ENCODE measurements around the gene VPREB3. TPM values are rescaled to one million over a fixed set of nuclear protein-coding genes. Genes with fewer than 3 reads are reported as not detected.

Gene VPREB3
- total and polyA plus RNA-seq, 9 donors, result 2.8 TPM; not detected in 8

DNA sequence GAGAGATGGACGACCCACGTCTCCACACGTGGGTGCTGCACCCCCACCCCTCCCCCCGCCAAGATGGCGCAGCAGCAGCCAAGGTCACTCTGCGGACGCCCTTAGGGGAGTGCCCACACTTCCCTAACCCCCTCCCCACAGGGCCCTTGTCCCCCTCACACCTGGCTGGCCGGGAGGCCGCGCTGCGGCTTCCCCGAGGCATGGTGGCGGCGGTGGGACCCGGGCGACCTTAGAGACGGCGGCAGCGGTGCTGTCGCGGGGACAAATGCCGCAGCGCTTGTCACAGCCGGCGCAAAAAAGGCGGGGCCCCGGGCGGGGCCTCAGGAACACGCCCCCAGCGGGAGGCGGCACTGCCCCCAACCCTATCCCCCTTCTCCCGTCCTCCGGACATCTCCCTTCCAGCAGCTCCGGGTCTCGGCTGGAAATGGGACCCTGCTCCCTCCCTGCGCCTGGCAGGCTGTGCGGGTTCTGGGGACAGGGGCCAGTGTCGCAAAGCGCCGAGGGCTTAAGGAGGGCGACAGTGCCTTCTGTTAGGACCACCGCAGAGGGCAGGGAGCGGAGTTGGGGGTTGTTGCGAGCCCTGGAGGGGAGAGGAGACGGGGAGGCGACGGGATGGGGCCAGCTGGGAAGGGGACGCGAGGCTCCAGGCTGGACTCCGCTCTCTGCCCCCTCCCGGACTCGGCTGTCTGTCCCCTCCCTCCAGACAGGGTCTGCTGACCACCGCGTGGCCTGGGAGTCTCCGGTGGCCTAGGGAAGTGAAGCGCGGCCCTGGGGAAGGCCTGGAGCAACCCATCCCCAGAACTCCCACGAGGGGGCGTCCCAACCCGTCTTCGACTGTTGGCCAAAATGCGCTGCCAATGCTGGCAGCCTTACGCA, 13.7 kb upstream of the VPREB3 start, which contains the start of gene CHCHD10:
Gene CHCHD10 (minus strand): TSS at position 300 of the 876 bp plus-strand sequence. CDS start 98 bp downstream, at position 202.
- intact Hi-C loops (cut with DNase I), result loop anchor here (2.0 to 5.0 kb wide), 2 partner anchors 47 to 79 kb away; no protein-coding TSS in a partner anchor
- no peak for TF ChIP-seq POLR2A (IDR thresholded peaks at IDR 0.05)
- TF ChIP-seq, protein P1, sequence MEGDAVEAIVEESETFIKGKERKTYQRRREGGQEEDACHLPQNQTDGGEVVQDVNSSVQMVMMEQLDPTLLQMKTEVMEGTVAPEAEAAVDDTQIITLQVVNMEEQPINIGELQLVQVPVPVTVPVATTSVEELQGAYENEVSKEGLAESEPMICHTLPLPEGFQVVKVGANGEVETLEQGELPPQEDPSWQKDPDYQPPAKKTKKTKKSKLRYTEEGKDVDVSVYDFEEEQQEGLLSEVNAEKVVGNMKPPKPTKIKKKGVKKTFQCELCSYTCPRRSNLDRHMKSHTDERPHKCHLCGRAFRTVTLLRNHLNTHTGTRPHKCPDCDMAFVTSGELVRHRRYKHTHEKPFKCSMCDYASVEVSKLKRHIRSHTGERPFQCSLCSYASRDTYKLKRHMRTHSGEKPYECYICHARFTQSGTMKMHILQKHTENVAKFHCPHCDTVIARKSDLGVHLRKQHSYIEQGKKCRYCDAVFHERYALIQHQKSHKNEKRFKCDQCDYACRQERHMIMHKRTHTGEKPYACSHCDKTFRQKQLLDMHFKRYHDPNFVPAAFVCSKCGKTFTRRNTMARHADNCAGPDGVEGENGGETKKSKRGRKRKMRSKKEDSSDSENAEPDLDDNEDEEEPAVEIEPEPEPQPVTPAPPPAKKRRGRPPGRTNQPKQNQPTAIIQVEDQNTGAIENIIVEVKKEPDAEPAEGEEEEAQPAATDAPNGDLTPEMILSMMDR (IDR thresholded peaks at IDR 0.05), result peak; percentile 46 to 84 (median 82)
- H3K27ac ChIP-seq, result no peak within 1 kb of the TSS
- peak; percentile 80 to 90 (median 84) for DNase-seq
- 2 to 3% (median 3%) methylated on average over 33 to 63 of the region's 63 CpGs for WGBS, 3 donors
- H3K9me3 ChIP-seq, result no peaks in the 10 kb centered on the region
- peak within 1 kb of the TSS; percentile 52 for H3K4me3 ChIP-seq
- H3K4me1 ChIP-seq (ENCODE audit: insufficient read depth), result peaks cover 10% of the 10 kb centered on the region
- H3K27me3 ChIP-seq, result no peaks in the 10 kb centered on the region
- no peaks in the 10 kb centered on the region for H3K36me3 ChIP-seq

DNA sequence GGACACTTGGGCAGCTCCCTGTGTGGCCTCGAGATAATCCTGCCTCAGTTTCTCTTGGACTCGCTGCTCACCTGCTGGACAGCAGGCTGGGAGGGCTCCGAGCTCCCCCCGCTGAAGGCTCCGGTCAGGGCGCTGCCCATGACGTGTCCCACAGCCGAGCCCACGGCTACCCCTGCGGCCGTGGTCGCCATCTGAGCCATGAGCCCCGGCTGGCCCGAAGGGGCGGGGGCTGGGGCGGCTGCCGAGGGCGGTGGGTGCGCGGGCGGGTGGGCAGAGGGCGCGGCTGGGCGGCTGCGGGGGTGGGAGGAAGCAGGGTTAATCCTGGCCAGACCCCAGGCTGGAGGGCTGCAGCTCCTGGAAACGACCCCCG, 13.1 kb upstream of the VPREB3 start:
- Histone ChIP-seq H3K4me1 (ENCODE audit: insufficient read depth) (peaks cover 9% of the 10 kb centered on the region), H3K36me3 (no peaks in the 10 kb centered on the region), H3K4me3 (peak overlapping the region; percentile 52), H3K9me3 (no peaks in the 10 kb centered on the region), H3K27me3 (no peaks in the 10 kb centered on the region), H3K27ac (no peak overlapping the region)
- TF ChIP-seq POLR2A (IDR thresholded peaks at IDR 0.05), result no peak
- TF ChIP-seq, protein P1 (IDR thresholded peaks at IDR 0.05), result no peak
- TF ChIP-seq EP300 (IDR thresholded peaks at IDR 0.05), result no peak
- WGBS, 3 donors, result 7 to 12% (median 11%) methylated on average over 20 to 27 of the region's 27 CpGs
- intact Hi-C loops (cut with DNase I), result loop anchor here (2.0 to 5.0 kb wide), 2 partner anchors 46 to 80 kb away; no protein-coding TSS in a partner anchor
- DNase-seq, result no peak

DNA sequence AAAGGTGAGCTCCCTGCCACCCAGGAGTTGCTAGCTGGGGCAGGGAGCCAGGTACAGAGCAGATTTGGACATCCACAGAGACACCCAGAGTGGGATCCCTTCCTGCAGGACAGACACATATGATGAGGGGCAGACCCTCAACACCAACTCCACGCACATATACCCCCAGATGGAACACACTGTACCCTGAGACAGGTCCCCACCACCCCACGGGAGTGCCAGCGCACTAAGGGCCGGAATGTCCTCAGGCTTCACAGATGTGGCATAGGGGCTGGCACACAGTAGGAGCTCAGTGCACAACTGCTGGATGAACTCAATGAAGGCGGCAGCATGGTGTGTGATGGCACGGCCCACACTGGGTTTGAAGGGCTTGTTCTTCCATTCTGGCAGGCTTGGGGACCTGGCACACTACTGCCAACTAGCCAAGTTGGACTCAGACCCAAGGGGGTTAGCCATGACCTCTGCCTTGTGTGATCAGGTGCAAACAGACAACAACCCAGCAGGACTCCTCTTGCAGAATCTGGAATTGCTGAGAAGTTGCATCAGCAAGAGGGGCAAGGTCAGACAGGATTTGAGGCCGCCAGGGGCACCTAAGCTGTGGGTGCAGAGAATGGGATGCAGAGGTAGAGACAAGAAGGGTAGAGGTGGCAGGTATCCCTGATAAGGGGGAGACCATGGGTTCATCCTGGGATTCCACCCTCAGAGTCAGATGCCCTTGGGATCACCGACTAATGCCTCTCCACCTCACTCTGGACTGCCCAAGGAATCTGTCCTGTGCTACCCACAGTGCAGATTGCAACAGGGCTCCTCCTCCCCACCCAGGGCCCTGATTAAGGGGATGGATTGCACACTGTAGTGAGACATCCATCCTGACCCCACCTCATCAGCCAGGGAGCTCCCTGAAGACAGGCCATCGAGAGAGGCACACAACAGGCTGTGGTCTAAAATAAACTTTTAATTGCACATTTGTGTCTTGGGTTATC, 11.0 kb upstream of the VPREB3 start:
- H3K36me3 ChIP-seq, result no peaks in the 10 kb centered on the region
- intact Hi-C loops (cut with DNase I), result loop anchor here (5.0 kb wide), 2 partner anchors 53 to 82 kb away; no protein-coding TSS in a partner anchor
- DNase-seq, result no peak
- H3K27me3 ChIP-seq, result no peaks in the 10 kb centered on the region
- 89 to 97% (median 91%) methylated on average over 9 of the region's 9 CpGs for WGBS, 3 donors
- H3K4me3 ChIP-seq, result no peak overlapping the region
- no peaks in the 10 kb centered on the region for H3K9me3 ChIP-seq
- H3K4me1 ChIP-seq (ENCODE audit: insufficient read depth), result peaks cover 8% of the 10 kb centered on the region
- TF ChIP-seq POLR2A (IDR thresholded peaks at IDR 0.05), result no peak
- TF ChIP-seq, protein P1 (IDR thresholded peaks at IDR 0.05), result no peak
- TF ChIP-seq EP300 (IDR thresholded peaks at IDR 0.05), result no peak
- H3K27ac ChIP-seq, result no peak overlapping the region

DNA sequence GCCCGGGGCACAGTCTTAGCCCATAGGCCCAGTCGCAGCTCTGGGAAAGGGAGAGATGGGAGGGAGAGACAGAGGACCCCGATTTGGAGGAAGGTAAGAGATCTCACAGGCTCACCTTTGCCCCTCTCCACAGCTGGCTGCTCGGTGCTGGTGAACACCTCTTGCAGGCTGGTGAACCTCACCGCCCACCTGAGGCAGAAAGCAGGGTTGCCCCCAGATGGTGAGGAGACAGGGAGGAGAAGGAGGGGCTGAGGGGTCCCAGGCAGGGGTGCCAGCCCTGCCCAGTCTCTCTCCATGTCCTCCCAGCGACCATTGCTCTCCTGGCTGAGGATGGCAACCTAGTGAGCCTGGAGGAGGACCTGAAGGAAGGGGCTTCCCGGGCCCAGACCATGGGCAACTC, 9.7 kb upstream of the VPREB3 start:
- Histone ChIP-seq H3K4me3 (no peak overlapping the region), H3K9me3 (no peaks in the 10 kb centered on the region), H3K4me1 (ENCODE audit: insufficient read depth) (peaks cover 8% of the 10 kb centered on the region), H3K36me3 (no peaks in the 10 kb centered on the region), H3K27me3 (no peaks in the 10 kb centered on the region), H3K27ac (no peak overlapping the region)
- intact Hi-C loops (cut with DNase I), result loop anchor here in 1 of 4 donors (5.0 kb wide), 1 partner anchor 52 kb away; no protein-coding TSS in a partner anchor
- 54 to 59% (median 56%) methylated on average over 6 to 7 of the region's 7 CpGs for WGBS, 3 donors
- TF ChIP-seq EP300 (IDR thresholded peaks at IDR 0.05) (no peak), POLR2A (IDR thresholded peaks at IDR 0.05) (no peak)
- TF ChIP-seq, protein P1 (IDR thresholded peaks at IDR 0.05), result no peak
- no peak for DNase-seq
